GM20000 (cell line): Measurements from ENCODE around the gene FAU.

ENCODE experiments used
- DNase-seq: peaks from one replicate; pipeline ENCODE4 v3.0.0; 2012; ENCODE audit warnings: low spot score
- CTCF ChIP-seq: IDR thresholded peaks from 2 replicates; pipeline ENCODE4 v1.5.1; 2012; ENCODE audit warnings: mild to moderate bottlenecking, control low read depth; ENCODE audit errors: extremely low read depth, missing control alignments

FAU gene

GRCh38 chr11:65108469-65109123 lies 13.3 kb downstream of the FAU start:
- DNase-seq = no peak
- TF ChIP-seq CTCF = no peak

GRCh38 chr11:65107751-65108468 lies 14.0 kb downstream of the FAU start:
- no peak for DNase-seq
- TF ChIP-seq CTCF = no peak

- no peak for TF ChIP-seq CTCF
- DNase-seq = no peak
These were observed 14.9 kb downstream of the FAU start for GRCh38 chr11:65107078-65107477.

GRCh38 chr11:65104628-65105027 lies 17.3 kb downstream of the FAU start:
- no peak for DNase-seq
- TF ChIP-seq CTCF = no peak

- DNase-seq = no peak
- no peak for TF ChIP-seq CTCF
These were observed 18.5 kb downstream of the FAU start for GRCh38 chr11:65103476-65103875.

- no peak for TF ChIP-seq CTCF
- no peak for DNase-seq
These were observed 19.5 kb downstream of the FAU start for GRCh38 chr11:65102142-65103095.
